ENCODE data around the gene GJD4.

DNA sequence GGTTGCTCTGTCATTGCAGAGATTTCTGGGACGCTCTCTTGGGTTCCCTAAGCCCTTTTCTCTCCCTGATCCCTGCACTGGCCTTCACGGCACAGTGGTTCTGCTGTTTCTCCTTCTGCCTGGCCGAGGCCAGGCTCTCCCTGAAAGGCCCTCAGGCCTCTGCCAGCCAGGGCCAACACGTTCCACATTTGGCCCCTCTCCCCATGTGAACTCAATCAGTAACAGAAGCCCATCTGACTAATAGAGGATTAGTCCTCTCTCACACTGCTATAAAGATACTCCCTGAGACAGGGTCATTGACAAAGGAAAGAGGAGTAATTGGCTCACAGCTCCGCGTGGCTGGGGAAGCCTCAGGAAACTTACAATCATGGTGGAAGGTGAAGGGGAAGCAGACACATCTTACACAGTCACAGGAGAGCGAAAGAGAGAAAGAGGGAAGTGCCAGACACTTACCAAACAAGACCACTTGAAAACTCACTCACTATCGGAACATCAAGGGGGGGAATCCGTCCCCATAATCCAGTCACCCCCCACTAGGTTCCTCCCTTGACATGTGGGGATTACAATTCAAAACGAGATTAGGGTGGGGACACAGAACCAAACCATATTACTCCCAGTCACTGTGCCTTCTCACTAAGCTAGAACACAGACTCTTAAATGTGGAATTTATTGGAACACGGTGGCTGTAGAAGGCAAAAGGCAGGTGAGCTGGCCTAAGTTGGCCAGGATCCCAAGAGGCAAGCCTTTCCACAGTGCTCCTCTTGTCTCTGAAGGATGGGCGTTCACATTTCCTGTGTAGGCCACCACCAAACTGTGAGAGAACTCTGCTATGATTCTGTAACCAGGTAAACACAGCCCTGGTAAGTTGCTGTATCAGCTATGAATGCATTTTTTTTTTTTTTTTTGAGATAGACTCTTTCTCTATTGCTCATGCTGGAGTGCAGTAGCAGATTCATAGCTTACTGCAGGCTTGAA lies 28.2 kb downstream of the GJD4 start:
- TF ChIP-seq CTCF (IDR thresholded peaks at IDR 0.05 in 8 of 11, conservative IDR thresholded peaks at IDR 0.05 in 3 of 11), result no peak
- TF ChIP-seq POLR2AphosphoS5 (IDR thresholded peaks at IDR 0.05), result no peak
- TF ChIP-seq POLR2A (IDR thresholded peaks at IDR 0.05), result no peak
